Right lobe of liver (tissue), 4 donors: ENCODE results near the gene GMNC.

Experiments
- POLR2A ChIP-seq: fragments of 450-650 bp; IDR thresholded peaks from one replicate; pipeline ENCODE4 v1.6.1; 2017; ENCODE audit warnings: antibody characterized with exemption, mild to moderate bottlenecking
- TF ChIP-seq, protein P1 (sequence below), 4 donors: fragments of 200-600 bp in 3 of 4; fragments of 450-650 bp in 1 of 4; IDR thresholded peaks; one replicate each; pipeline versions ENCODE4 v1.5.1 to v1.8.0; 2016 to 2022; ENCODE audit warnings: antibody characterized with exemption in 4 of 4, mild to moderate bottlenecking in 2 of 4
- donor health status: DM: no; HTN: no; CAD: no.
- donor health status: DM: no; HTN: no; CAD: no.
- donor health status: DM: no; HTN: yes; CAD: no.

DNA sequence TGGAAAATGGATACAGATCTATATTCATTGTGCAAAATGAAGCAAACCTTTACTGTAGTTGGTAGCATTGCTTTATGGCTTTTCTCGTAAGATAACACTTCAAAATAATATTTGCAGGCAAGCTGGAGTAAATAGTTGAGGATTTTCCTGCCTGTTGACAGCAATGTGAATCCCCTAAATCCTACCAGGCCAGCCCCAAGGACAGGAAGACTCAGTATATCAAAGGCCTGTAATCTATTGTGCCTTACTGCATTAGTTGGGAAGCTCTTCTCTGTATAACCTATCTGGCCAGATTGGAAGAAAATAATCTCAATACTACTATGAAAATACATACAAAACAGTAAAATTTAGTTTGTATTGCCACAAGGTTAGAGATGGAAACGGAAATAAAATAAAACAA lies 4.6 kb upstream of the GMNC start:
- TF ChIP-seq, protein P1, sequence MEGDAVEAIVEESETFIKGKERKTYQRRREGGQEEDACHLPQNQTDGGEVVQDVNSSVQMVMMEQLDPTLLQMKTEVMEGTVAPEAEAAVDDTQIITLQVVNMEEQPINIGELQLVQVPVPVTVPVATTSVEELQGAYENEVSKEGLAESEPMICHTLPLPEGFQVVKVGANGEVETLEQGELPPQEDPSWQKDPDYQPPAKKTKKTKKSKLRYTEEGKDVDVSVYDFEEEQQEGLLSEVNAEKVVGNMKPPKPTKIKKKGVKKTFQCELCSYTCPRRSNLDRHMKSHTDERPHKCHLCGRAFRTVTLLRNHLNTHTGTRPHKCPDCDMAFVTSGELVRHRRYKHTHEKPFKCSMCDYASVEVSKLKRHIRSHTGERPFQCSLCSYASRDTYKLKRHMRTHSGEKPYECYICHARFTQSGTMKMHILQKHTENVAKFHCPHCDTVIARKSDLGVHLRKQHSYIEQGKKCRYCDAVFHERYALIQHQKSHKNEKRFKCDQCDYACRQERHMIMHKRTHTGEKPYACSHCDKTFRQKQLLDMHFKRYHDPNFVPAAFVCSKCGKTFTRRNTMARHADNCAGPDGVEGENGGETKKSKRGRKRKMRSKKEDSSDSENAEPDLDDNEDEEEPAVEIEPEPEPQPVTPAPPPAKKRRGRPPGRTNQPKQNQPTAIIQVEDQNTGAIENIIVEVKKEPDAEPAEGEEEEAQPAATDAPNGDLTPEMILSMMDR (IDR thresholded peaks at IDR 0.05) = no peak
- no peak for TF ChIP-seq POLR2A
